ENCODE data around the gene ADARB2. TPM values are rescaled to one million over a fixed set of nuclear protein-coding genes. Genes with fewer than 3 reads are reported as not detected.
A peak's percentile ranks its signal among the peaks of the same experiment; 100 is the strongest.

Gene ADARB2
- total RNA-seq, 4 donors from 2014 or later = 2.3 to 3.7 (median 2.6) TPM

- no peak for TF ChIP-seq POLR2A (IDR thresholded peaks at IDR 0.05; ENCODE audit: low read depth)
- TF ChIP-seq POLR2AphosphoS5 (IDR thresholded peaks at IDR 0.05) = no peak
- TF ChIP-seq CTCF (IDR thresholded peaks at IDR 0.05) = no peak
- no peak for TF ChIP-seq EP300 (IDR thresholded peaks at IDR 0.05)
- Histone ChIP-seq H3K36me3 (no peaks in the 10 kb centered on the region), H3K27me3 (peaks cover 0 to 26% (median 0%) of the 10 kb centered on the region in 4 donors), H3K27ac (replicated peaks in 1 of 4) (no peak overlapping the region), H3K4me1 (no peaks in the 10 kb centered on the region), H3K9me3 (no peaks in the 10 kb centered on the region), H3K4me3 (no peak overlapping the region)
- WGBS = 88% methylated on average over 15 of the region's 22 CpGs
- no peak for DNase-seq (ENCODE audit: extremely low spot score)
- intact Hi-C loops (cut with DNase I) = no loop called here
These were observed 546.4 kb downstream of the ADARB2 start for GRCh38 chr10:1190791-1191490.

GRCh38 chr10:1190052-1190395 lies 547.3 kb downstream of the ADARB2 start:
- no peaks in the 10 kb centered on the region for H3K9me3 ChIP-seq
- no peak for DNase-seq (ENCODE audit: extremely low spot score)
- no peak overlapping the region for H3K4me3 ChIP-seq
- no peak overlapping the region for H3K27ac ChIP-seq (replicated peaks in 1 of 4)
- TF ChIP-seq POLR2AphosphoS5 (IDR thresholded peaks at IDR 0.05) (no peak), CTCF (IDR thresholded peaks at IDR 0.05) (no peak), POLR2A (IDR thresholded peaks at IDR 0.05; ENCODE audit: low read depth) (no peak), EP300 (IDR thresholded peaks at IDR 0.05) (no peak)
- 74% methylated on average over 12 of the region's 12 CpGs for WGBS
- intact Hi-C loops (cut with DNase I) = no loop called here
- H3K27me3 ChIP-seq = peaks cover 0 to 25% (median 0%) of the 10 kb centered on the region in 4 donors
- H3K4me1 ChIP-seq = no peaks in the 10 kb centered on the region
- H3K36me3 ChIP-seq = no peaks in the 10 kb centered on the region

- Histone ChIP-seq H3K4me3 (no peak overlapping the region), H3K4me1 (no peaks in the 10 kb centered on the region), H3K27me3 (peaks cover 0 to 31% (median 0%) of the 10 kb centered on the region in 4 donors), H3K9me3 (no peaks in the 10 kb centered on the region), H3K27ac (replicated peaks in 1 of 4) (peak overlapping the region; percentile 21 to 65 (median 40)), H3K36me3 (no peaks in the 10 kb centered on the region)
- WGBS = 93% methylated on average over 24 of the region's 26 CpGs
- TF ChIP-seq CTCF (IDR thresholded peaks at IDR 0.05) (no peak), EP300 (IDR thresholded peaks at IDR 0.05) (no peak), POLR2AphosphoS5 (IDR thresholded peaks at IDR 0.05) (no peak), POLR2A (IDR thresholded peaks at IDR 0.05; ENCODE audit: low read depth) (no peak)
- no peak for DNase-seq (ENCODE audit: extremely low spot score)
- intact Hi-C loops (cut with DNase I) = no loop called here
These were observed 547.9 kb downstream of the ADARB2 start for GRCh38 chr10:1189166-1190051.

GRCh38 chr10:1188558-1189135 lies 548.7 kb downstream of the ADARB2 start:
- intact Hi-C loops (cut with DNase I) = no loop called here
- Histone ChIP-seq H3K9me3 (no peaks in the 10 kb centered on the region), H3K27ac (replicated peaks in 1 of 4) (peak overlapping the region; percentile 21 to 65 (median 40)), H3K4me1 (no peaks in the 10 kb centered on the region), H3K4me3 (no peak overlapping the region), H3K27me3 (peaks cover 0 to 37% (median 0%) of the 10 kb centered on the region in 4 donors), H3K36me3 (no peaks in the 10 kb centered on the region)
- DNase-seq (ENCODE audit: extremely low spot score) = no peak
- no peak for TF ChIP-seq EP300 (IDR thresholded peaks at IDR 0.05)
- TF ChIP-seq POLR2AphosphoS5 (IDR thresholded peaks at IDR 0.05) = no peak
- no peak for TF ChIP-seq POLR2A (IDR thresholded peaks at IDR 0.05; ENCODE audit: low read depth)
- TF ChIP-seq CTCF (IDR thresholded peaks at IDR 0.05) = no peak
- 71% methylated on average over 14 of the region's 14 CpGs for WGBS

All from esophagus muscularis mucosa (tissue), 4 donors.